ENCODE data around the gene UPF2.
"Not testable (repeated sequence)": the region's sequence is repeated elsewhere in the genome, so short reads cannot be mapped to it uniquely, and the experiment has no call there.

UPF2 gene, protein sequence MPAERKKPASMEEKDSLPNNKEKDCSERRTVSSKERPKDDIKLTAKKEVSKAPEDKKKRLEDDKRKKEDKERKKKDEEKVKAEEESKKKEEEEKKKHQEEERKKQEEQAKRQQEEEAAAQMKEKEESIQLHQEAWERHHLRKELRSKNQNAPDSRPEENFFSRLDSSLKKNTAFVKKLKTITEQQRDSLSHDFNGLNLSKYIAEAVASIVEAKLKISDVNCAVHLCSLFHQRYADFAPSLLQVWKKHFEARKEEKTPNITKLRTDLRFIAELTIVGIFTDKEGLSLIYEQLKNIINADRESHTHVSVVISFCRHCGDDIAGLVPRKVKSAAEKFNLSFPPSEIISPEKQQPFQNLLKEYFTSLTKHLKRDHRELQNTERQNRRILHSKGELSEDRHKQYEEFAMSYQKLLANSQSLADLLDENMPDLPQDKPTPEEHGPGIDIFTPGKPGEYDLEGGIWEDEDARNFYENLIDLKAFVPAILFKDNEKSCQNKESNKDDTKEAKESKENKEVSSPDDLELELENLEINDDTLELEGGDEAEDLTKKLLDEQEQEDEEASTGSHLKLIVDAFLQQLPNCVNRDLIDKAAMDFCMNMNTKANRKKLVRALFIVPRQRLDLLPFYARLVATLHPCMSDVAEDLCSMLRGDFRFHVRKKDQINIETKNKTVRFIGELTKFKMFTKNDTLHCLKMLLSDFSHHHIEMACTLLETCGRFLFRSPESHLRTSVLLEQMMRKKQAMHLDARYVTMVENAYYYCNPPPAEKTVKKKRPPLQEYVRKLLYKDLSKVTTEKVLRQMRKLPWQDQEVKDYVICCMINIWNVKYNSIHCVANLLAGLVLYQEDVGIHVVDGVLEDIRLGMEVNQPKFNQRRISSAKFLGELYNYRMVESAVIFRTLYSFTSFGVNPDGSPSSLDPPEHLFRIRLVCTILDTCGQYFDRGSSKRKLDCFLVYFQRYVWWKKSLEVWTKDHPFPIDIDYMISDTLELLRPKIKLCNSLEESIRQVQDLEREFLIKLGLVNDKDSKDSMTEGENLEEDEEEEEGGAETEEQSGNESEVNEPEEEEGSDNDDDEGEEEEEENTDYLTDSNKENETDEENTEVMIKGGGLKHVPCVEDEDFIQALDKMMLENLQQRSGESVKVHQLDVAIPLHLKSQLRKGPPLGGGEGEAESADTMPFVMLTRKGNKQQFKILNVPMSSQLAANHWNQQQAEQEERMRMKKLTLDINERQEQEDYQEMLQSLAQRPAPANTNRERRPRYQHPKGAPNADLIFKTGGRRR

DNA sequence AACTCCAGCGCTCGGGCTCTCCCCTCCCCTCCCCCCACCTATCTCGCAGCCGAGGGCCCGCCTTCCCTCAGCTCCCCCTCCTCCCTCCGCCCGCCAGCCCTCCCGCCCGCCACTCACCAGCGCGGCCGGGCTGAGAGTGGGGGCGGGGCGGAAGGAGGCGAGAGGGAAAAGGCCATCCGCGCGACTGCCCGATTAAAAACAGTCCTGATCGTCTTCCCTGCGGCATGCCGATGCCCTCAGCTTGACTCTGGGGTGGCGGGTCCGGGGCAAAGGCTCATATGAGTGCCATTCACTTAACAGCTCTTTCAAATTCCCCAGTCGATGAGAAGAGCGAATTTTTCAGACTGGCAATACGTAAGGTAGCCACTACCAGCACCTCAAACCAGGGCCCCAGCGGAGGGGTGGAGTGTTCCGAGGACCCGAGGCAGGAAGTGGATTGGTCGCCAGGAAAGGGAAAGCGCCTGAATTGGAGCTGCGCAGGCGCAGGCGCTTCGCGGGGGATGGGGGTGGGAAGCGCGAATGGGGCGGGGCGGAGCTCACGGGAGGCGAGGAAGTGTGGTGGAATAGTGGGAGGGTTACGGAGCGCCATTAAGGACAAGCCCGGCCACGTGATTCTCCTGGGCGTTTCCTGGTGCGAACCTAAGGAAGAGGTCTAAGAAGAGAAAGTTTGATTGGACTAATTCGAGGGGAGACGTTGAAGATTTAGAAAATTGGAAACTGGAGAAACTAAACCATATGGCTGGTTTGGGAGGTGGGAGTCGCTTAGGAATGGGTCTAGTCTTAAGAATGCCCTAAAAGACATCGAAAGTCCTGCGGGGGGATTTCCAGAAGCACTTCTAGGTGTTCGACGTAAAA lies at the start of gene UPF2:
Gene UPF2, minus strand, starts transcription at position 13 of the 855 bp plus-strand sequence. CDS start 7,386 bp downstream, outside the sequence.
- Mint-ChIP-seq H3K4me3 (peak within 1 kb of the TSS; percentile 85 to 98), H3K27me3 (no peaks in the 10 kb centered on the region), H3K9me3 (no peaks in the 10 kb centered on the region), H3K27ac (peak within 1 kb of the TSS; percentile 100), H3K36me3 (peaks cover 8 to 13% of the 10 kb centered on the region in 2 donors), H3K4me1 (peaks cover 8 to 29% of the 10 kb centered on the region in 2 donors)
- ATAC-seq (replicated peaks) = peak; percentile 68 to 82
- peak; percentile 95 for DNase-seq

DNA sequence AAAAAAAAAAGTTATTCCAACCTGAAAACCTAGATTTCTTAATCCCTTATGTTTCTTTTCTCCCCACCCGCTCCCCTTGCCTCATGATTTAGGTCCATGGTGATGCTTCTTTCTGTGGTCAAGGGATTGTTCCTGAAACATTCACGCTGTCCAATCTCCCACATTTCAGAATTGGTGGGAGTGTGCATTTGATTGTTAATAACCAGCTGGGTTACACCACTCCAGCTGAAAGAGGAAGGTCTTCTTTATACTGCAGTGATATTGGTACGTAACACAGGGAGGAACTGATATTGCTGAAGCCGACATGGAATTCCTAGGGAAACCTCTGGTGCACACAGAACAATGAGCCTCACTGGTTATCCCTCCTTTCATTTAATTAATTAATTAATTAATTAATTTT lies 48.8 kb upstream of the UPF2 start:
- Mint-ChIP-seq H3K27ac (no peak overlapping the region), H3K9me3 (no peaks in the 10 kb centered on the region), H3K27me3 (no peaks in the 10 kb centered on the region), H3K4me1 (peaks cover 0 to 11% of the 10 kb centered on the region in 2 donors), H3K36me3 (peaks cover 38 to 50% of the 10 kb centered on the region in 2 donors), H3K4me3 (no peak overlapping the region)
- ATAC-seq (replicated peaks) (no peak), DNase-seq (no peak)

DNA sequence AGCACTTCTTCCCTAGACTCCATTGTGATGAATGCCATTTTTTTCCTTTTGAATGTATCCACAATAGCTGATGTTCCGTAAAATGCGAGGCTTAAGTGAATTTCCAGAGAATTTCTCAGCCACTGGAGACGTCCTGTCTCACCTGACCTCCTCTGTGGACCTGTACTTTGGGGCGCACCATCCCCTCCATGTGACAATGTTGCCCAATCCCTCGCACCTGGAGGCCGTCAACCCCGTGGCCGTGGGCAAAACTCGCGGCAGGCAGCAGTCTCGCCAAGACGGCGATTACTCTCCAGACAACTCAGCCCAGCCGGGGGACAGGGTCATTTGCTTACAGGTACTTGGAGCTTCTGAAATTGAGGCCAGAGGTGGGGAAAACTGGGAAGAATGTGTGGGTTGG lies 46.3 kb upstream of the UPF2 start:
- Mint-ChIP-seq H3K9me3 (no peaks in the 10 kb centered on the region), H3K4me3 (no peak overlapping the region), H3K4me1 (peaks cover 2 to 25% of the 10 kb centered on the region in 2 donors), H3K36me3 (peaks cover 39 to 49% of the 10 kb centered on the region in 2 donors), H3K27me3 (no peaks in the 10 kb centered on the region), H3K27ac (peak overlapping the region; percentile 14)
- ATAC-seq (replicated peaks) (no peak), DNase-seq (no peak)

DNA sequence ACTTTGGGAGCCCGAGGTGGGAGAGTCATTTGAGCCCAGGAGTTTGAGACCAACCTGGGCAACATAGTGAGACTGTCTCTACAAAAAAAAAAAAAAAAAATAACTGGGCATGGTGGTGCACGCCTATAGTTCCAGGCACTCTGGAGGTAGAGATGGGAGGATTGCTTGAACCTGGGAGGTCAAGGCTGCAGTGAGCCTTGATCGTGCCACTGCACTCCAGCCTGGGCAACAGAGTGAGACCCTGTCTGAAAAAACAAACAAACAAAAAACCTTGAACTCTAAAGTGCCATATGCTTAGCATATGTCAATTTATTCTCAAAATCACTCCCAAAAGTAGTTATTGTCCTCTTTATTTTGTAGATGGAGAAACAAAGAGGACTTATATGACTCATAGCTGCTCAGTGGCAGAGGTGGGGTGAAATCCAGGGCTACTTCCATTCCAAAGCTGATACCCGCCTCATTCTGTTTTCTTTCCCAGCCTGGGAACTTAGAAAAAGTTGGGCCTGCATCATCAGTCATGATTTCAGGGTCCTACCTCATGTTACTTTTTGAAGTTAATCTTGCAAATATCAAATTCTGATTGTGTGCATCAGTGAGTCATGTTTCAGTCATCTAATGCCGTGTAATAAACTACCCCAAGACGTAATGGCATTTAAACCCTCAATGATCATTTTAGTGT lies 39.4 kb upstream of the UPF2 start:
- Mint-ChIP-seq H3K27ac (peak overlapping the region; percentile 56), H3K4me1 (peaks cover 29 to 76% of the 10 kb centered on the region in 2 donors)
- no peak for DNase-seq

DNA sequence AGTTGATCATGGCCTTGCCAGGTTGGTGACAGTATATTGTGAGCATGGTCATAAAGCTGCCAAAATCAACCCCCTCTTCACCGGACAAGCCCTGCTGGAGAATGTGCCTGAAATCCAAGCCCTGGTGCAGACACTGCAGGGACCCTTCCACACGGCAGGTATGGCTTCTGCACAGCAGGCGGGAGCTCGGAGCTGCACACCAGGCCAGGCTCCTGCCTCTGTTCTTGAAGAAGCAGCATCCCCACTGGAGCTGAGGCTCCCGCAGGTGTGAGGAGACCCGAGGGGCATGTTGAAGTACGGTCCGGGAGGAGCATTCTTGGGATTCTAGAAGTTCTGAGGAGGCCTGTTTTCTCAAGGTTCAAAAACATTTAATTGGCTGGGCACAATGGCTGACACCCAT lies 38.9 kb upstream of the UPF2 start:
- peak overlapping the region; percentile 14 for H3K27ac Mint-ChIP-seq
- no peaks in the 10 kb centered on the region for H3K9me3 Mint-ChIP-seq
- DNase-seq = no peak
- H3K27me3 Mint-ChIP-seq = no peaks in the 10 kb centered on the region
- H3K4me1 Mint-ChIP-seq = peaks cover 29 to 76% of the 10 kb centered on the region in 2 donors
- no peak overlapping the region for H3K4me3 Mint-ChIP-seq
- H3K36me3 Mint-ChIP-seq = peaks cover 41 to 46% of the 10 kb centered on the region in 2 donors
- no peak for ATAC-seq (replicated peaks)

More for the DNA sequence above, 39.4 kb upstream of the UPF2 start:
- ATAC-seq (replicated peaks) = no peak
- Mint-ChIP-seq H3K27me3 (no peaks in the 10 kb centered on the region), H3K4me3 (no peak overlapping the region), H3K36me3 (peaks cover 43 to 50% of the 10 kb centered on the region in 2 donors), H3K9me3 (no peaks in the 10 kb centered on the region)

DNA sequence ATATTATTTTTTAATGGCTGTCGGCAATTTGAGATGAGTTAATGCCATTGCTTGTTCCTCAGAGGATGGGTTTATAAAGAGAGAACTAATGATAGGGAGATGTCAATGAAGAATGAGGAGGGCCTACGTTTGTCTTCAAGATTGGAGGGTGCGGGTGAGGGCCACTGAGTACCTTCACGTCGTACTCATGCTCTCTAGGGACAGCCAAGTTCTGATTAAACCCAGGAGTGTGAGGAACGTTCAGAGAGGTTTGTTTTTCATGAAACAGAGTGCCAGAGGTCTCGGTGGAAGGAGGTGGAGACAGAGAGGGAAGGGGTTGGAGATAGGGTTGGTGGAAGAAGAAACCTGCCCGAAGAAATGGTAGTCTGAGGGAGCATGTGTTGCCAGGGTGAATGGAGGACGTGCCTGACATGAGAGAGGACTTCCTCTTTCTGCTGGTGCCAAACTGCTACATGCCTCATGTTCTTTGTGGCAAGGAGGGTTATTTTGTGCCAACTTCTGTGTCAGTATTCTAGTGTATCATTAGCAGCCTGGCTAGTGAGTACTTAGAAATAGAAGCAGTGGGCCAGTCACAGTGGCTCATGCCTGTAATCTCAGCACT lies 35.1 kb upstream of the UPF2 start:
- DNase-seq = peak; percentile 53
- Mint-ChIP-seq H3K27ac (peak overlapping the region; percentile 95), H3K36me3 (peaks cover 34 to 48% of the 10 kb centered on the region in 2 donors), H3K9me3 (no peaks in the 10 kb centered on the region), H3K4me1 (peaks cover 38 to 72% of the 10 kb centered on the region in 2 donors), H3K27me3 (no peaks in the 10 kb centered on the region), H3K4me3 (peak overlapping the region; percentile 64 to 73)
- ATAC-seq (replicated peaks) = peak; percentile 77 to 78

DNA sequence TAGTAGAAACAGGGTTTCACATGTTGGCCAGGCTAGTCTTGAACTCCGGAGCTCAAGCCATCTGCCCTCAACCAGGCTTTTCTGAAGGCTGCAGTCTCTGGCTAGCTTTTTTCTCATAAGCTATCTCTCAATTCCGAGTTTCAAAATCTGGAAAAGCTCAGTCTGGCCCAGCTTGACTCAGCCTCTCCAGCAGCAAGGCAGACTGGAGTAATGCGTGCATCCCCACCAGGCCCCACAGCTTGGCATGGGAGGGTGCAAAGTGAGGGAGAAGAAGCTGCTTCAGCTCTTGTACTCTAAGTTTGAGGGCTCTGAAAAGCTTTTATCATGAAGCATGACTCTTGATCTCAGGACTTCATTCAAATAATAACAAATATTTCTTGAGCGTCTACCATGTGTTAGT lies 30.9 kb upstream of the UPF2 start:
- Mint-ChIP-seq H3K4me3 (peak overlapping the region in 1 of 2 donors; percentile 28), H3K4me1 (peaks cover 38 to 63% of the 10 kb centered on the region in 2 donors), H3K36me3 (peaks cover 19 to 29% of the 10 kb centered on the region in 2 donors), H3K9me3 (no peaks in the 10 kb centered on the region), H3K27ac (peak overlapping the region; percentile 97), H3K27me3 (no peaks in the 10 kb centered on the region)
- no peak for ATAC-seq (replicated peaks)
- DNase-seq = no peak

DNA sequence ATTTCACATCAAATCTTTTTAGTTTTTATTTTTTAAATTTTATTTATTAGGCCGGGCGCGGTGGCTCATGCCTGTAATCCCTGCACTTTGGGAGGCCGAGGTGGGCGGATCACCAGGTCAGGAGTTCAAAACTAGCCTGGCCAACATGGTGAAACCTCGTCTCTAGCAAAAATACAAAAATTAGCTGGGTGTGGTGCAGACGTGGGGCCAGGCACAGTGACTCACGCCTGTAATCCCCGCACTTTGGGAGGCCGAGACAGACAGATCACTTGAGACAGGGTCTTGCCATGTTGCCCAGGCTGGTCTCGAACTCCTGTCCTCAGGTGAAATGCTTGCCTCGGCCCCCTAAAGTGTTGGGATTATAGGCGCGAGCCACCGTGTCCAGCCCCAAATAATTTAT lies 28.8 kb upstream of the UPF2 start:
- H3K9me3 Mint-ChIP-seq; ATAC-seq (replicated peaks); H3K27ac Mint-ChIP-seq; DNase-seq; H3K4me3 Mint-ChIP-seq; H3K27me3 Mint-ChIP-seq: not testable (repeated sequence)
- peaks cover 25 to 52% of the 10 kb centered on the region in 2 donors for H3K4me1 Mint-ChIP-seq
- H3K36me3 Mint-ChIP-seq = peaks cover 6 to 22% of the 10 kb centered on the region in 2 donors

DNA sequence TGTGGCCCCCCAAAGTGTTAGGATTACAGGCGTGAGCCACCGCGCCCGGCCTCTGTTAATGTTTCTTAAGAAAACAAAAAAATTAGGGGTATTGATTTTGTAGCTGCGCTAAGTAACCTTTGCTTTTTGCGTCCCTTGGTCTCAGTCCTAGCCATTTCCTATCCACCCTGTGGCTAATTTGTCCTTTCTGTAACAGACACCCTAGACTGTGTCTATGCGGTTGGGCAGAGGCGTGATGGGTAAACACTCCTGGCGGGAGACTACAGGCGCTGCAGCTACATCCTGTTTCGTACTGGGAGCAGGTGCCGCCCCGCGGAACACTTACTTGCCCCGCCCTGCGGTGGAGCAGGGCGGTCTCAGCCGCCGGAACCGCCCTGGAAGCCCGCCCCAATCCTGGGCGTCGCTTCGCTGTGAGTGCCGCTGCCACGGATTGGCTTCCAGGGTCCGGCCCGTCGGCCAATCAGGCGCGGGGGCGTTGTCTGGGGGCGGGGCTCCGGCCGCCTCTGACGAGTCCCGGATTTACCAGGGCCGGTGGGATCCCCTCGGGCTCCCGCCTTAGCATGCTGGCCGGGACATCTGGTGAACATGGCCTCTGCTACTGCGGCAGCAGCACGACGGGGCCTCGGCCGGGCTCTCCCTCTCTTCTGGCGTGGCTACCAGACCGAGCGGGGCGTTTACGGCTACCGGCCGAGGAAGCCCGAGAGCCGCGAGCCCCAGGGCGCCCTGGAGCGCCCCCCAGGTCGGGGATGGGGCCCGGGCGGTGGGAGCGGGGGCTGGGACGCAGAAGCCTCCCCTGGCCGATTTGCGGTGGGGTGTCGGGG lies 26.1 kb upstream of the UPF2 start, which contains the start of gene DHTKD1:
Gene DHTKD1, plus strand, starts transcription at position 506 of the 821 bp plus-strand sequence. Its CDS starts 80 bp downstream, at position 586.
- Mint-ChIP-seq H3K4me1 (peaks cover 15 to 36% of the 10 kb centered on the region in 2 donors), H3K4me3 (peak within 1 kb of the TSS; percentile 73 to 82), H3K27me3 (no peaks in the 10 kb centered on the region), H3K36me3 (peaks cover 6 to 9% of the 10 kb centered on the region in 2 donors), H3K27ac (peak within 1 kb of the TSS; percentile 89), H3K9me3 (no peaks in the 10 kb centered on the region)
- DNase-seq (peak; percentile 99), ATAC-seq (replicated peaks) (peak; percentile 96 to 97)

DNA sequence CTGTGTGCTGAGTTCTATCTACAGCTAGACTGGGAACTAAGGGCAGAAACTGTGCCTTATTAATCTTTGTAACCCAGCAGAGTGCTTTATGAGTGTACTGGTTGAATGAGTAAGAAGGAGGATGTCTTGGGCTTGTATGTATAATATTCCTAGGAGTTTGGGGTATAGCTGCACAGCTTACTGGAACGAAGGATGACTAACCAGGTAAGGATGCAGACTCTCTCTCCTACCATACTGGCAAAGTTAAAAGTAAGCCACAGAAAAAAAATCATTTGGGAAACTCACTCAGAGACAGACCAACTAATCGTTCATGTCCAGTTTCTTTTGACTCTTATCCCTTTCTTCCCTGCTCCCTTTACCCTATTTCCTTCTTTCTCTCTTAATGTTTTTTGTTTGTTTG lies 24.7 kb upstream of the UPF2 start:
- DNase-seq = no peak
- no peak overlapping the region for H3K4me3 Mint-ChIP-seq
- ATAC-seq (replicated peaks) = no peak
- no peaks in the 10 kb centered on the region for H3K27me3 Mint-ChIP-seq
- H3K9me3 Mint-ChIP-seq = no peaks in the 10 kb centered on the region
- peaks cover 11 to 30% of the 10 kb centered on the region in 2 donors for H3K4me1 Mint-ChIP-seq
- peaks cover 4 to 7% of the 10 kb centered on the region in 2 donors for H3K36me3 Mint-ChIP-seq
- no peak overlapping the region for H3K27ac Mint-ChIP-seq

DNA sequence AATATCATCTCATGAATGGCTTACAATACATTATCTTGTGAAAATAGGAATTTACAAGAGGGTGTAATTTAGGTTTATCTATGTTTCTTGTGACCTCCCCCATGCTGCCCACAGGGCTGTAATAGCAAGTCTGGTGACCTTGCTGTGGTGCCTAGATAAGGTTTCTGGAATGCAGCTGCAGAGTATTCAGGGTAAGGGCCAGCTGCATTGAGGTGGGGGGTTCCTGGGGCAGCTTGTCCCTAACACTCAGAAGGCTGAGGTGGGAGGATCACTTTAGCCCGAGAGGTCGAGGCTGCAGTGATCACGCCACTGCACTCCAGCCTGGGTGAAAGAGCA lies 20.8 kb upstream of the UPF2 start:
- H3K27me3 Mint-ChIP-seq = no peaks in the 10 kb centered on the region
- no peak overlapping the region for H3K4me3 Mint-ChIP-seq
- peak overlapping the region; percentile 33 for H3K27ac Mint-ChIP-seq
- ATAC-seq (replicated peaks) (no peak), DNase-seq (no peak)
- H3K36me3 Mint-ChIP-seq = no peaks in the 10 kb centered on the region
- no peaks in the 10 kb centered on the region for H3K9me3 Mint-ChIP-seq
- peaks cover 0 to 4% of the 10 kb centered on the region in 2 donors for H3K4me1 Mint-ChIP-seq

All from stimulated activated naive B cell treated with anti-CD40 and anti-IgM and Interleukin-4, amounts not matched to agents 10 μg/mL and 1 μg/mL and 100 μg/mL, for 72 hours (primary cell).